ENCODE measurements around the gene ARHGAP15.

DNA sequence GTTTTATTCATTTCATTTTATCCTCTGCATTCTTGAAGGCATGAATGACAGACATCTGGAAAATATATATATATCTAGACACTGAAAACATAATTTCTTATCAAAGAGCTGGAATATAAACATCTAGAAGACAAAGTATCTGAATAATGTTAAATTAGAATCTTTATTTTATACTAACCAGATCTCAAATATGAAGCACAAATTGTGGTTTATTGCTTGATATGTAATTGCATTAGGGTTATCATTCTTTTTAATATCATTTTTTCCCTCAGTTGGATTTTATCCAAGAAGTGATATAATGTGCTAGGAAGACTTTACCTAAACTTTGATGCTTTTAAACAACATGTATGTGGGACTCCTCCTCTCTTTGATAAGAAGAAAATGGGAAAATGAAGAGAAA is 331.2 kb downstream of the ARHGAP15 start:
- TF ChIP-seq, protein P1, sequence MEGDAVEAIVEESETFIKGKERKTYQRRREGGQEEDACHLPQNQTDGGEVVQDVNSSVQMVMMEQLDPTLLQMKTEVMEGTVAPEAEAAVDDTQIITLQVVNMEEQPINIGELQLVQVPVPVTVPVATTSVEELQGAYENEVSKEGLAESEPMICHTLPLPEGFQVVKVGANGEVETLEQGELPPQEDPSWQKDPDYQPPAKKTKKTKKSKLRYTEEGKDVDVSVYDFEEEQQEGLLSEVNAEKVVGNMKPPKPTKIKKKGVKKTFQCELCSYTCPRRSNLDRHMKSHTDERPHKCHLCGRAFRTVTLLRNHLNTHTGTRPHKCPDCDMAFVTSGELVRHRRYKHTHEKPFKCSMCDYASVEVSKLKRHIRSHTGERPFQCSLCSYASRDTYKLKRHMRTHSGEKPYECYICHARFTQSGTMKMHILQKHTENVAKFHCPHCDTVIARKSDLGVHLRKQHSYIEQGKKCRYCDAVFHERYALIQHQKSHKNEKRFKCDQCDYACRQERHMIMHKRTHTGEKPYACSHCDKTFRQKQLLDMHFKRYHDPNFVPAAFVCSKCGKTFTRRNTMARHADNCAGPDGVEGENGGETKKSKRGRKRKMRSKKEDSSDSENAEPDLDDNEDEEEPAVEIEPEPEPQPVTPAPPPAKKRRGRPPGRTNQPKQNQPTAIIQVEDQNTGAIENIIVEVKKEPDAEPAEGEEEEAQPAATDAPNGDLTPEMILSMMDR (IDR thresholded peaks at IDR 0.05) = no peak
- TF ChIP-seq, protein P2, sequence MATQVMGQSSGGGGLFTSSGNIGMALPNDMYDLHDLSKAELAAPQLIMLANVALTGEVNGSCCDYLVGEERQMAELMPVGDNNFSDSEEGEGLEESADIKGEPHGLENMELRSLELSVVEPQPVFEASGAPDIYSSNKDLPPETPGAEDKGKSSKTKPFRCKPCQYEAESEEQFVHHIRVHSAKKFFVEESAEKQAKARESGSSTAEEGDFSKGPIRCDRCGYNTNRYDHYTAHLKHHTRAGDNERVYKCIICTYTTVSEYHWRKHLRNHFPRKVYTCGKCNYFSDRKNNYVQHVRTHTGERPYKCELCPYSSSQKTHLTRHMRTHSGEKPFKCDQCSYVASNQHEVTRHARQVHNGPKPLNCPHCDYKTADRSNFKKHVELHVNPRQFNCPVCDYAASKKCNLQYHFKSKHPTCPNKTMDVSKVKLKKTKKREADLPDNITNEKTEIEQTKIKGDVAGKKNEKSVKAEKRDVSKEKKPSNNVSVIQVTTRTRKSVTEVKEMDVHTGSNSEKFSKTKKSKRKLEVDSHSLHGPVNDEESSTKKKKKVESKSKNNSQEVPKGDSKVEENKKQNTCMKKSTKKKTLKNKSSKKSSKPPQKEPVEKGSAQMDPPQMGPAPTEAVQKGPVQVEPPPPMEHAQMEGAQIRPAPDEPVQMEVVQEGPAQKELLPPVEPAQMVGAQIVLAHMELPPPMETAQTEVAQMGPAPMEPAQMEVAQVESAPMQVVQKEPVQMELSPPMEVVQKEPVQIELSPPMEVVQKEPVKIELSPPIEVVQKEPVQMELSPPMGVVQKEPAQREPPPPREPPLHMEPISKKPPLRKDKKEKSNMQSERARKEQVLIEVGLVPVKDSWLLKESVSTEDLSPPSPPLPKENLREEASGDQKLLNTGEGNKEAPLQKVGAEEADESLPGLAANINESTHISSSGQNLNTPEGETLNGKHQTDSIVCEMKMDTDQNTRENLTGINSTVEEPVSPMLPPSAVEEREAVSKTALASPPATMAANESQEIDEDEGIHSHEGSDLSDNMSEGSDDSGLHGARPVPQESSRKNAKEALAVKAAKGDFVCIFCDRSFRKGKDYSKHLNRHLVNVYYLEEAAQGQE (IDR thresholded peaks at IDR 0.05; ENCODE audit: insufficient read depth in 1 of 2, low read depth in 2 of 2, low read length in 1 of 2) = no peak
- TF ChIP-seq POLR2AphosphoS5 (IDR thresholded peaks at IDR 0.05; ENCODE audit: low read depth, low read length) = no peak
- TF ChIP-seq TCF7L2 (IDR thresholded peaks at IDR 0.05; ENCODE audit: low read depth, low read length) = no peak
- no peak for TF ChIP-seq SIN3A (IDR thresholded peaks at IDR 0.05; ENCODE audit: borderline replicate concordance, insufficient read depth, low read depth, low read length)
